HepG2 (cell line): ENCODE results near the gene FBXL7. TPM values are rescaled to one million over a fixed set of nuclear protein-coding genes. Genes with fewer than 3 reads are reported as not detected.

Source experiments
- ATAC-seq: fragments of 200-7000 bp; cut with Tn5 transposase; 3 replicates; pipeline ENCODE4 v1.9.1; 2020; ENCODE audit warnings: mild to moderate bottlenecking, moderate library complexity
- BruUV-seq: library from RNA; stranded (reverse); fragments of 400-500 nt; replicated peaks from 2 replicates; lab custom pipeline; 2021; lab: Mats Ljungman, UMichigan
- CTCF ChIA-PET: fragments of 300-600 bp; formaldehyde crosslinking; extraction: SDS; loops from one replicate; lab custom pipeline; 2021; ENCODE audit warnings: low total read pairs, inconsistent platforms, low intra/inter-chr PET ratio; lab: Yijun Ruan, JAX
- POLR2A ChIA-PET: fragments of 350-600 bp; sonication (Branson Sonifier 250); formaldehyde crosslinking; loops from one replicate; lab custom pipeline; 2020; ENCODE audit warnings: antibody characterized with exemption, inconsistent platforms; lab: Yijun Ruan, JAX
- DNase-seq: peaks from one replicate; pipeline ENCODE4 v3.0.0-alpha.2; 2015; ENCODE audit warnings: low spot score
- FAIRE-seq: peaks from 3 replicates; lab custom pipeline; 2011; peaks lifted over from hg19 to GRCh38; lab: Jason Lieb, UNC
- H2AFZ ChIP-seq: one replicate; pipeline ENCODE4 v1.6.1; 2011; ENCODE audit warnings: low read length, inconsistent platforms
- H3K27ac ChIP-seq: fragments of 300-600 bp; 3 replicates; pipeline ENCODE4 v1.8.0; 2011; ENCODE audit warnings: mixed run types, mild to moderate bottlenecking, mixed read lengths, low read length, inconsistent platforms; ENCODE audit not compliant: insufficient read depth; ENCODE audit errors: extremely low read length
- H3K27me3 ChIP-seq, 2 experiments: fragments of 200-600 bp in 1 of 2; 2 replicates in 1 of 2; 3 replicates in 1 of 2; pipeline versions ENCODE4 v1.6.0 to v1.8.0; 2011; ENCODE audit warnings: low read length in 2 of 2, mild to moderate bottlenecking in 2 of 2, moderate library complexity in 2 of 2, inconsistent platforms in 1 of 2; ENCODE audit not compliant: insufficient read depth in 2 of 2, control insufficient read depth in 1 of 2
- H3K36me3 ChIP-seq, 2 experiments: fragments of 200-600 bp in 1 of 2; replicated peaks in 1 of 2; 2 replicates in 1 of 2; 3 replicates in 1 of 2; pipeline versions ENCODE4 v1.5.1 to v1.8.0; 2011; ENCODE audit warnings: low read length in 2 of 2, inconsistent platforms in 1 of 2; ENCODE audit not compliant: insufficient read depth in 2 of 2, control insufficient read depth in 1 of 2
- H3K4me1 ChIP-seq: 2 replicates; pipeline ENCODE4 v1.5.1; 2012; ENCODE audit warnings: low read length, inconsistent platforms; ENCODE audit not compliant: insufficient read depth
- H3K4me2 ChIP-seq: 2 replicates; pipeline ENCODE4 v1.6.0; 2011; ENCODE audit warnings: low read depth, low read length, inconsistent platforms
- H3K4me3 ChIP-seq, 3 experiments: fragments of 200-600 bp in 1 of 3; sonication (generic), shearing (Covaris generic) in 1 of 3; replicated peaks in 1 of 3; 2 replicates each; pipeline ENCODE4 v1.5.1; 2011 to 2016; ENCODE audit warnings: low read length in 3 of 3, inconsistent platforms in 2 of 3, low read depth in 2 of 3, mild to moderate bottlenecking in 2 of 3, control low read depth in 1 of 3, mixed read lengths in 1 of 3; ENCODE audit not compliant: insufficient read depth in 1 of 3
- H3K79me2 ChIP-seq: one replicate; pipeline ENCODE4 v1.6.1; 2011; ENCODE audit warnings: low read length, inconsistent platforms; ENCODE audit not compliant: insufficient read depth
- H3K9ac ChIP-seq: 2 replicates; pipeline ENCODE4 v1.6.0; 2011; ENCODE audit warnings: mild to moderate bottlenecking, low read depth, low read length, inconsistent platforms; ENCODE audit not compliant: insufficient read depth
- H3K9me3 ChIP-seq: 2 replicates; pipeline ENCODE4 v1.5.1; 2012; ENCODE audit warnings: mild to moderate bottlenecking, low read length
- H4K20me1 ChIP-seq: 2 replicates; pipeline ENCODE4 v1.6.0; 2011; ENCODE audit warnings: inconsistent platforms, mild to moderate bottlenecking, low read length, moderate library complexity; ENCODE audit not compliant: insufficient read depth
- ARNTL ChIP-seq: sonication (generic); formaldehyde crosslinking; IDR thresholded peaks from 2 replicates; pipeline ENCODE4 v1.4.0; 2020; ENCODE audit warnings: mild to moderate bottlenecking, missing genetic modification reagents
- ATF6 ChIP-seq: sonication (generic); formaldehyde crosslinking; conservative IDR thresholded peaks from 2 replicates; pipeline ENCODE4 v1.4.0; 2020; ENCODE audit warnings: missing genetic modification reagents
- EEA1 ChIP-seq: sonication (generic); formaldehyde crosslinking; IDR thresholded peaks from 2 replicates; pipeline ENCODE4 v1.5.1; 2020; ENCODE audit warnings: mild to moderate bottlenecking, missing genetic modification reagents, borderline replicate concordance
- HCFC1 ChIP-seq: fragments of 150-350 bp; IDR thresholded peaks from 2 replicates; pipeline ENCODE4 v1.6.1; 2014; ENCODE audit warnings: low read depth, low read length
- KLF13 ChIP-seq: sonication (generic); formaldehyde crosslinking; IDR thresholded peaks from 2 replicates; pipeline ENCODE4 v1.4.0; 2020; ENCODE audit warnings: mild to moderate bottlenecking, missing genetic modification reagents
- NBN ChIP-seq: fragments of 450-650 bp; conservative IDR thresholded peaks from 2 replicates; pipeline ENCODE4 v1.6.1; 2017
- NFYB ChIP-seq: sonication (generic); formaldehyde crosslinking; IDR thresholded peaks from 2 replicates; pipeline ENCODE4 v1.4.0; 2020; ENCODE audit warnings: missing genetic modification reagents
- NR2C2 ChIP-seq: sonication (generic); formaldehyde crosslinking; IDR thresholded peaks from 2 replicates; pipeline ENCODE4 v1.4.0; 2020; ENCODE audit warnings: missing genetic modification reagents, mild to moderate bottlenecking, moderate library complexity, borderline replicate concordance
- RFXANK ChIP-seq: IDR thresholded peaks from 2 replicates; pipeline ENCODE4 v1.6.1; 2016
- ZFAT ChIP-seq: sonication (generic); formaldehyde crosslinking; conservative IDR thresholded peaks from 2 replicates; pipeline ENCODE4 v1.8.1; 2023; ENCODE audit warnings: missing genetic modification reagents, inconsistent platforms
- ZKSCAN5 ChIP-seq: sonication (generic); formaldehyde crosslinking; IDR thresholded peaks from 2 replicates; pipeline ENCODE4 v1.5.1; 2020; ENCODE audit warnings: mild to moderate bottlenecking, missing genetic modification reagents
- ZNF138 ChIP-seq: sonication (generic); formaldehyde crosslinking; IDR thresholded peaks from 2 replicates; pipeline ENCODE4 v1.5.0; 2020; ENCODE audit warnings: mild to moderate bottlenecking, low read depth, missing genetic modification reagents
- ZNF382 ChIP-seq: sonication (generic); formaldehyde crosslinking; IDR thresholded peaks from 2 replicates; pipeline ENCODE4 v1.5.0; 2020; ENCODE audit warnings: missing genetic modification reagents, mild to moderate bottlenecking, borderline replicate concordance
- ZNF451 ChIP-seq: sonication (generic); formaldehyde crosslinking; IDR thresholded peaks from 2 replicates; pipeline ENCODE4 v1.5.0; 2020; ENCODE audit warnings: mild to moderate bottlenecking, missing genetic modification reagents
- ZNF550 ChIP-seq: sonication (generic); formaldehyde crosslinking; IDR thresholded peaks from 2 replicates; pipeline ENCODE4 v1.4.0; 2020; ENCODE audit warnings: mild to moderate bottlenecking, missing genetic modification reagents, borderline replicate concordance
- ZNF7 ChIP-seq: IDR thresholded peaks from 2 replicates; pipeline ENCODE4 v1.6.1; 2016; ENCODE audit warnings: missing biosample characterization, missing genetic modification reagents
- ZNF724P ChIP-seq: sonication (generic); formaldehyde crosslinking; IDR thresholded peaks from 2 replicates; pipeline ENCODE4 v1.8.0; 2022; ENCODE audit warnings: missing genetic modification reagents, borderline replicate concordance
- ZNF747 ChIP-seq: sonication (generic); formaldehyde crosslinking; IDR thresholded peaks from 2 replicates; pipeline ENCODE4 v1.8.1; 2023; ENCODE audit warnings: missing genetic modification reagents, mild to moderate bottlenecking, borderline replicate concordance
- ZSCAN9 ChIP-seq: IDR thresholded peaks from 2 replicates; pipeline ENCODE4 v1.6.1; 2016; ENCODE audit warnings: borderline replicate concordance
- WGBS: methylation state at CpG from one replicate; pipeline ENCODE4 v1.1.6; 2017; ENCODE audit warnings: low lambda C conversion rate; 5-methylcytosine and 5-hydroxymethylcytosine counted together
- in situ Hi-C: cut with HindIII; loops from 2 replicates; pipeline ENCODE4 v1.10.0; 2017; ENCODE audit warnings: low pct_unique_long_range_greater_than_20kb; ENCODE audit not compliant: extremely low pct_ligation_motif_present
- intact Hi-C: fragments of 100-400 bp; cut with micrococcal nuclease; formaldehyde crosslinking; loops from one replicate; pipeline ENCODE4 v1.10.0; 2022; ENCODE audit not compliant: unreplicated experiment
- polyA plus RNA-seq, 8 experiments: library from polyadenylated mRNA; depleted of rRNA in 3 of 8; stranded (reverse) in 7 of 8; unstranded in 1 of 8; fragments of >200 nt; fragmentation: Illumina TruSeq in 4 of 8; extraction: Trizol in 4 of 8; gene quantifications; 2 replicates each; pipeline versions ENCODE4 v1.2.1 to v1.2.3, GENCODE V29; 2011 to 2016; ENCODE audit warnings: low read depth in 4 of 8, missing spikeins in 1 of 8, mixed read lengths in 1 of 8; ENCODE audit not compliant: insufficient read depth in 1 of 8
- total RNA-seq, 5 experiments: library from RNA; depleted of rRNA; stranded (reverse); fragments of >200 nt; fragmentation: Illumina TruSeq; extraction: Trizol; gene quantifications; 2 replicates each; pipeline ENCODE4 v1.2.3, GENCODE V29; 2016; ENCODE audit warnings: low read depth in 1 of 5
- TF ChIP-seq, protein P1 (sequence below): sonication (generic); formaldehyde crosslinking; IDR thresholded peaks from 2 replicates; pipeline ENCODE4 v1.4.0; 2020; ENCODE audit warnings: mild to moderate bottlenecking, low read depth, missing genetic modification reagents

The FBXL7 gene
- total and polyA plus RNA-seq, 2 of the 13 experiments (the other 11 are each of a cell fraction or from before 2014, with no cell fraction given), result 0.07 TPM; not detected in 1

GRCh38 chr5:15938186-15938585 lies 438.2 kb downstream of the FBXL7 start:
- no peak for ATAC-seq
- in situ Hi-C loops (no loop called here), intact Hi-C loops (no loop called here)
- WGBS, result 3% methylated on average over 4 of the region's 4 CpGs
- no peaks in the 10 kb centered on the region for H3K36me3 ChIP-seq
- no peak overlapping the region for H3K4me3 ChIP-seq
- H3K9ac ChIP-seq, result no peak overlapping the region
- H3K9me3 ChIP-seq, result no peaks in the 10 kb centered on the region
- ChIA-PET CTCF (no interaction called here), POLR2A (no interaction called here)
- TF ChIP-seq ZNF451 (CRISPR knock-in tag) (no peak), ZSCAN9 (CRISPR knock-in tag) (no peak), ZNF550 (CRISPR knock-in tag) (no peak), NBN (no peak), KLF13 (CRISPR knock-in tag) (no peak), HCFC1 (no peak), ZNF747 (CRISPR knock-in tag) (no peak)
- no peak overlapping the region for H3K27ac ChIP-seq
- no peaks in the 10 kb centered on the region for H3K27me3 ChIP-seq
- no peak overlapping the region for H2AFZ ChIP-seq
- no peaks in the 10 kb centered on the region for H3K4me1 ChIP-seq
- BruUV-seq, result no TSS peak
- DNase-seq, result no peak
- no peaks in the 10 kb centered on the region for H3K79me2 ChIP-seq
- no peak for FAIRE-seq
- no peak overlapping the region for H3K4me2 ChIP-seq
- no peaks in the 10 kb centered on the region for H4K20me1 ChIP-seq

DNA sequence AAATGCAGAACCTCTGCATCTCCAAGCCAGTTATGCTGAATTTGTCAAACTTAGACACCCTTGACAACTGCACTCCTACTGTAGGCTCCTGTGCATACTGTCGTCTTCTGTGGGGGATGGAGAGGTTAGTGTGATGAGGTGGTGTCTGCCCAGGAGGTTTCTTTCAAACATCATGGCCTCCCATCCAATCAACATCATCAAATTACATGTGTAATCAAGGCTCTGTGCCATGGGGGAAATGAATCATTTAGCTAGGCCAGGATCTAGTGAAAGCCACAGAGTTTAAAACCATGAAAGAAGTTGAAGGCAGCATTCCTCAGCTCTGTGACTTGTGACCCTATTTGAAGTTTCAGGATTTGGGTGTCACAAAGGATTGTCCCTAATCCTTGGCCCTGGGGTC lies 439.0 kb downstream of the FBXL7 start:
- ChIA-PET CTCF (no interaction called here), POLR2A (no interaction called here)
- Histone ChIP-seq H3K36me3 (no peaks in the 10 kb centered on the region), H3K27ac (no peak overlapping the region), H3K4me2 (no peak overlapping the region), H2AFZ (no peak overlapping the region), H3K4me3 (no peak overlapping the region), H3K9me3 (no peaks in the 10 kb centered on the region), H3K9ac (no peak overlapping the region), H3K27me3 (no peaks in the 10 kb centered on the region), H3K4me1 (no peaks in the 10 kb centered on the region), H4K20me1 (no peaks in the 10 kb centered on the region), H3K79me2 (no peaks in the 10 kb centered on the region)
- intact Hi-C loops (no loop called here), in situ Hi-C loops (no loop called here)
- FAIRE-seq (no peak), ATAC-seq (no peak), DNase-seq (no peak)
- 6% methylated on average over 1 of the region's 1 CpG for WGBS
- TF ChIP-seq NFYB, result no peak
- TF ChIP-seq ATF6 (CRISPR knock-in tag), result no peak
- no peak for TF ChIP-seq EEA1 (CRISPR knock-in tag)
- TF ChIP-seq, protein P1, sequence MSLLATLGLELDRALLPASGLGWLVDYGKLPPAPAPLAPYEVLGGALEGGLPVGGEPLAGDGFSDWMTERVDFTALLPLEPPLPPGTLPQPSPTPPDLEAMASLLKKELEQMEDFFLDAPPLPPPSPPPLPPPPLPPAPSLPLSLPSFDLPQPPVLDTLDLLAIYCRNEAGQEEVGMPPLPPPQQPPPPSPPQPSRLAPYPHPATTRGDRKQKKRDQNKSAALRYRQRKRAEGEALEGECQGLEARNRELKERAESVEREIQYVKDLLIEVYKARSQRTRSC (CRISPR knock-in tag), result no peak
- no peak for TF ChIP-seq ZNF138 (CRISPR knock-in tag)
- TF ChIP-seq ZNF724P (CRISPR knock-in tag), result no peak
- no peak for TF ChIP-seq ZFAT (CRISPR knock-in tag)
- no peak for TF ChIP-seq ARNTL (CRISPR knock-in tag)
- no peak for TF ChIP-seq ZNF7
- no peak for TF ChIP-seq NR2C2 (CRISPR knock-in tag)
- TF ChIP-seq RFXANK, result no peak
- TF ChIP-seq ZNF382 (CRISPR knock-in tag), result no peak
- no peak for TF ChIP-seq ZKSCAN5 (CRISPR knock-in tag)
- no TSS peak for BruUV-seq
